SK-N-SH treated with all-trans-retinoic acid at 6 μM for 48 hours (cell line): ENCODE data around the gene ABHD12B.

Experiments
- ARNTL ChIP-seq: fragments of 450-650 bp; formaldehyde crosslinking; IDR thresholded peaks from 2 replicates; pipeline ENCODE4 v1.5.0; 2020; ENCODE audit warnings: low read depth, mild to moderate bottlenecking, moderate library complexity, borderline replicate concordance
- GLIS3 ChIP-seq: fragments of 250-450 bp; sonication (Bioruptor Pico); IDR thresholded peaks from 2 replicates; pipeline ENCODE4 v1.5.0; 2020; ENCODE audit warnings: mild to moderate bottlenecking, moderate library complexity
- PPARA ChIP-seq: fragments of 250-450 bp; sonication (Bioruptor Pico); IDR thresholded peaks from 2 replicates; pipeline ENCODE4 v1.5.0; 2020; ENCODE audit warnings: mild to moderate bottlenecking, borderline replicate concordance
- RARB ChIP-seq: fragments of 250-450 bp; sonication (Bioruptor Pico); IDR thresholded peaks from 2 replicates; pipeline ENCODE4 v1.8.0; 2021; ENCODE audit warnings: mild to moderate bottlenecking, moderate library complexity
- TCF4 ChIP-seq: fragments of 250-450 bp; sonication (Bioruptor Pico); IDR thresholded peaks from 2 replicates; pipeline ENCODE4 v1.8.0; 2021; ENCODE audit warnings: mild to moderate bottlenecking, moderate library complexity, borderline replicate concordance
- ZFP3 ChIP-seq: fragments of 250-450 bp; sonication (Bioruptor Pico); IDR thresholded peaks from 2 replicates; pipeline ENCODE4 v1.5.0; 2020; ENCODE audit warnings: mild to moderate bottlenecking, moderate library complexity
- ZFP30 ChIP-seq: fragments of 450-650 bp; formaldehyde crosslinking; IDR thresholded peaks from 2 replicates; pipeline ENCODE4 v1.5.0; 2022; ENCODE audit warnings: mild to moderate bottlenecking, moderate library complexity
- ZNF565 ChIP-seq: fragments of 450-650 bp; formaldehyde crosslinking; conservative IDR thresholded peaks from 2 replicates; pipeline ENCODE4 v1.5.0; 2020; ENCODE audit warnings: low read depth, mild to moderate bottlenecking, moderate library complexity
- ZNF8 ChIP-seq: fragments of 450-650 bp; formaldehyde crosslinking; IDR thresholded peaks from 2 replicates; pipeline ENCODE4 v1.5.0; 2020; ENCODE audit warnings: mild to moderate bottlenecking, moderate library complexity
- TF ChIP-seq, protein P1 (sequence below): fragments of 250-450 bp; sonication (Bioruptor Pico); IDR thresholded peaks from 2 replicates; pipeline ENCODE4 v1.8.0; 2021; ENCODE audit warnings: low read depth, mild to moderate bottlenecking, moderate library complexity, borderline replicate concordance
- TF ChIP-seq, protein P2 (sequence below): fragments of 250-450 bp; sonication (Bioruptor Pico); IDR thresholded peaks from 2 replicates; pipeline ENCODE4 v1.8.0; 2020; ENCODE audit warnings: mild to moderate bottlenecking, moderate library complexity, borderline replicate concordance
- TF ChIP-seq, protein P3 (sequence below): fragments of 250-450 bp; sonication (Bioruptor Pico); IDR thresholded peaks from 2 replicates; pipeline ENCODE4 v1.5.1; 2020; ENCODE audit warnings: low read depth, mild to moderate bottlenecking, moderate library complexity

DNA sequence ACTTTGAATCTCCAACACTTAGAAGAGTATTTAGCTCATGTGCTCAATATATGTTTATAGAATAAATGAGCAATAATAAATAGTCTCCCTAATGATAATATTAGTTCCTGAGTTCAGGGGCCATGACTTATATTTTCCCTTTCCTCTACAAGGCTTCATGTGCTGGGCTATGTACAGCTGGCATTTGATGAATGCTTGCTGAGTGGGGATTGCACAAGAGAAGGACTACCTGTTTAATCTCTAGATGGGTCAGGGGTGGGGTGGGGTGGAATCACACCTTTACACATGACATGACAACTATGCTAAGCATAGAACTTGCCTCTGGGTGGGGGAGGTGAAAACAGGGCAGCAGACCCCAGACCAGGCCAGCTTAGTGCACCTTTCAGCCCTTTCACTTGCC is 7.6 kb upstream of the ABHD12B start:
- TF ChIP-seq, protein P1, sequence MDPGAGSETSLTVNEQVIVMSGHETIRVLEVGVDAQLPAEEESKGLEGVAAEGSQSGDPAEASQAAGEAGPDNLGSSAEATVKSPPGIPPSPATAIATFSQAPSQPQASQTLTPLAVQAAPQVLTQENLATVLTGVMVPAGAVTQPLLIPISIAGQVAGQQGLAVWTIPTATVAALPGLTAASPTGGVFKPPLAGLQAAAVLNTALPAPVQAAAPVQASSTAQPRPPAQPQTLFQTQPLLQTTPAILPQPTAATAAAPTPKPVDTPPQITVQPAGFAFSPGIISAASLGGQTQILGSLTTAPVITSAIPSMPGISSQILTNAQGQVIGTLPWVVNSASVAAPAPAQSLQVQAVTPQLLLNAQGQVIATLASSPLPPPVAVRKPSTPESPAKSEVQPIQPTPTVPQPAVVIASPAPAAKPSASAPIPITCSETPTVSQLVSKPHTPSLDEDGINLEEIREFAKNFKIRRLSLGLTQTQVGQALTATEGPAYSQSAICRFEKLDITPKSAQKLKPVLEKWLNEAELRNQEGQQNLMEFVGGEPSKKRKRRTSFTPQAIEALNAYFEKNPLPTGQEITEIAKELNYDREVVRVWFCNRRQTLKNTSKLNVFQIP (CRISPR knock-in tag): no peak
- no peak for TF ChIP-seq TCF4 (CRISPR knock-in tag)
- TF ChIP-seq ARNTL: no peak
- TF ChIP-seq, protein P2, sequence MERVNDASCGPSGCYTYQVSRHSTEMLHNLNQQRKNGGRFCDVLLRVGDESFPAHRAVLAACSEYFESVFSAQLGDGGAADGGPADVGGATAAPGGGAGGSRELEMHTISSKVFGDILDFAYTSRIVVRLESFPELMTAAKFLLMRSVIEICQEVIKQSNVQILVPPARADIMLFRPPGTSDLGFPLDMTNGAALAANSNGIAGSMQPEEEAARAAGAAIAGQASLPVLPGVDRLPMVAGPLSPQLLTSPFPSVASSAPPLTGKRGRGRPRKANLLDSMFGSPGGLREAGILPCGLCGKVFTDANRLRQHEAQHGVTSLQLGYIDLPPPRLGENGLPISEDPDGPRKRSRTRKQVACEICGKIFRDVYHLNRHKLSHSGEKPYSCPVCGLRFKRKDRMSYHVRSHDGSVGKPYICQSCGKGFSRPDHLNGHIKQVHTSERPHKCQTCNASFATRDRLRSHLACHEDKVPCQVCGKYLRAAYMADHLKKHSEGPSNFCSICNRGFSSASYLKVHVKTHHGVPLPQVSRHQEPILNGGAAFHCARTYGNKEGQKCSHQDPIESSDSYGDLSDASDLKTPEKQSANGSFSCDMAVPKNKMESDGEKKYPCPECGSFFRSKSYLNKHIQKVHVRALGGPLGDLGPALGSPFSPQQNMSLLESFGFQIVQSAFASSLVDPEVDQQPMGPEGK: no peak
- no peak for TF ChIP-seq ZNF565 (CRISPR knock-in tag)
- TF ChIP-seq PPARA (CRISPR knock-in tag): no peak
- TF ChIP-seq RARB (CRISPR knock-in tag): no peak
- TF ChIP-seq, protein P3, sequence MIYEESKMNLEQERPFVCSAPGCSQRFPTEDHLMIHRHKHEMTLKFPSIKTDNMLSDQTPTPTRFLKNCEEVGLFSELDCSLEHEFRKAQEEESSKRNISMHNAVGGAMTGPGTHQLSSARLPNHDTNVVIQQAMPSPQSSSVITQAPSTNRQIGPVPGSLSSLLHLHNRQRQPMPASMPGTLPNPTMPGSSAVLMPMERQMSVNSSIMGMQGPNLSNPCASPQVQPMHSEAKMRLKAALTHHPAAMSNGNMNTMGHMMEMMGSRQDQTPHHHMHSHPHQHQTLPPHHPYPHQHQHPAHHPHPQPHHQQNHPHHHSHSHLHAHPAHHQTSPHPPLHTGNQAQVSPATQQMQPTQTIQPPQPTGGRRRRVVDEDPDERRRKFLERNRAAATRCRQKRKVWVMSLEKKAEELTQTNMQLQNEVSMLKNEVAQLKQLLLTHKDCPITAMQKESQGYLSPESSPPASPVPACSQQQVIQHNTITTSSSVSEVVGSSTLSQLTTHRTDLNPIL (CRISPR knock-in tag): no peak
- TF ChIP-seq ZFP30 (CRISPR knock-in tag): no peak
- TF ChIP-seq GLIS3 (CRISPR knock-in tag): no peak
- TF ChIP-seq ZNF8 (CRISPR knock-in tag): no peak
- no peak for TF ChIP-seq ZFP3 (CRISPR knock-in tag)
